ENCODE data around the gene SH2D3A.
A peak's percentile ranks its signal among the peaks of the same experiment; 100 is the strongest.

The SH2D3A gene

GRCh38 chr19:6760606-6761005, 6.6 kb downstream of the SH2D3A start:
- H3K27ac ChIP-seq (ENCODE audit: low read length, poor library complexity, severe bottlenecking): no peak overlapping the region

GRCh38 chr19:6754653-6755463, 12.4 kb downstream of the SH2D3A start:
- WGBS: 97% methylated on average over 17 of the region's 23 CpGs
- H3K9me3 ChIP-seq (ENCODE audit: control insufficient read depth, low read length): no peaks in the 10 kb centered on the region
- H3K14ac ChIP-seq (ENCODE audit: low read length in 2 of 2): no peak overlapping the region
- no peak overlapping the region for H3K27ac ChIP-seq (ENCODE audit: low read length, poor library complexity, severe bottlenecking)
- no peak overlapping the region for H3K4me2 ChIP-seq (ENCODE audit: low read length, poor library complexity, severe bottlenecking)
- no peak overlapping the region for H2AFZ ChIP-seq (ENCODE audit: low read depth, low read length)
- no peak overlapping the region for H3K23ac ChIP-seq (ENCODE audit: low read length in 2 of 2)
- H3K4ac ChIP-seq (ENCODE audit: low read depth in 1 of 2, low read length in 2 of 2): no peak overlapping the region
- no peak overlapping the region for H3K18ac ChIP-seq (ENCODE audit: low read depth in 1 of 2, low read length in 2 of 2)
- no peak overlapping the region for H3K4me3 ChIP-seq (ENCODE audit: insufficient read depth in 1 of 2, low read depth in 1 of 2, low read length in 2 of 2)
- H2BK5ac ChIP-seq (ENCODE audit: low read depth, low read length, poor library complexity, severe bottlenecking): no peak overlapping the region
- H3K27me3 ChIP-seq (ENCODE audit: control insufficient read depth in 1 of 2, insufficient read depth in 1 of 2, low read length in 2 of 2): no peaks in the 10 kb centered on the region
- H3K79me1 ChIP-seq (replicated peaks; ENCODE audit: low read length, poor library complexity, severe bottlenecking): no peaks in the 10 kb centered on the region
- peaks cover 23 to 46% of the 10 kb centered on the region in 2 experiments for H3K36me3 ChIP-seq (ENCODE audit: control insufficient read depth in 1 of 2, insufficient read depth in 2 of 2, low read depth in 1 of 2, low read length in 2 of 2)
- H2BK15ac ChIP-seq (ENCODE audit: low read depth, poor library complexity, severe bottlenecking): no peak overlapping the region
- H2AK5ac ChIP-seq (ENCODE audit: low read length, severe bottlenecking): no peak overlapping the region
- peaks cover 12% of the 10 kb centered on the region for H3K4me1 ChIP-seq (ENCODE audit: control insufficient read depth, insufficient read depth, low read depth, low read length)
- H2BK120ac ChIP-seq (ENCODE audit: low read depth, low read length): no peak overlapping the region
- no peak for DNase-seq
- no peak overlapping the region for H4K91ac ChIP-seq (ENCODE audit: low read length)
- no peak overlapping the region for H3K9ac ChIP-seq (ENCODE audit: low read length)
- no peak overlapping the region for H2BK12ac ChIP-seq (ENCODE audit: low read length in 2 of 2)
- no peak overlapping the region for H4K8ac ChIP-seq (ENCODE audit: low read length)

More at GRCh38 chr19:6760606-6761005, 6.6 kb downstream of the SH2D3A start:
- H3K9me3 ChIP-seq (ENCODE audit: control insufficient read depth, low read length): no peaks in the 10 kb centered on the region
- no peaks in the 10 kb centered on the region for H3K4me1 ChIP-seq (ENCODE audit: control insufficient read depth, insufficient read depth, low read depth, low read length)
- no peak overlapping the region for H2AFZ ChIP-seq (ENCODE audit: low read depth, low read length)
- no peak overlapping the region for H2BK15ac ChIP-seq (ENCODE audit: low read depth, poor library complexity, severe bottlenecking)
- H3K14ac ChIP-seq (ENCODE audit: low read length in 2 of 2): no peak overlapping the region
- H3K4ac ChIP-seq (ENCODE audit: low read depth in 1 of 2, low read length in 2 of 2): no peak overlapping the region
- H2BK120ac ChIP-seq (ENCODE audit: low read depth, low read length): no peak overlapping the region
- no peaks in the 10 kb centered on the region for H3K36me3 ChIP-seq (ENCODE audit: control insufficient read depth in 1 of 2, insufficient read depth in 2 of 2, low read depth in 1 of 2, low read length in 2 of 2)
- no peak overlapping the region for H2BK5ac ChIP-seq (ENCODE audit: low read depth, low read length, poor library complexity, severe bottlenecking)
- H2BK12ac ChIP-seq (ENCODE audit: low read length in 2 of 2): no peak overlapping the region
- WGBS: 91% methylated on average over 12 of the region's 17 CpGs
- no peak overlapping the region for H2AK5ac ChIP-seq (ENCODE audit: low read length, severe bottlenecking)
- no peak overlapping the region for H3K4me3 ChIP-seq (ENCODE audit: insufficient read depth in 1 of 2, low read depth in 1 of 2, low read length in 2 of 2)
- no peaks in the 10 kb centered on the region for H3K79me1 ChIP-seq (replicated peaks; ENCODE audit: low read length, poor library complexity, severe bottlenecking)
- no peak overlapping the region for H3K18ac ChIP-seq (ENCODE audit: low read depth in 1 of 2, low read length in 2 of 2)
- DNase-seq: no peak
- no peak overlapping the region for H4K8ac ChIP-seq (ENCODE audit: low read length)
- peaks cover 0 to 5% of the 10 kb centered on the region in 2 experiments for H3K27me3 ChIP-seq (ENCODE audit: control insufficient read depth in 1 of 2, insufficient read depth in 1 of 2, low read length in 2 of 2)
- no peak overlapping the region for H3K23ac ChIP-seq (ENCODE audit: low read length in 2 of 2)
- no peak overlapping the region for H4K91ac ChIP-seq (ENCODE audit: low read length)
- H3K9ac ChIP-seq (ENCODE audit: low read length): no peak overlapping the region
- no peak overlapping the region for H3K4me2 ChIP-seq (ENCODE audit: low read length, poor library complexity, severe bottlenecking)

- WGBS: 98% methylated on average over 22 of the region's 22 CpGs
- H4K91ac ChIP-seq (ENCODE audit: low read length): no peak overlapping the region
- no peak overlapping the region for H3K14ac ChIP-seq (ENCODE audit: low read length in 2 of 2)
- no peak overlapping the region for H3K4ac ChIP-seq (ENCODE audit: low read depth in 1 of 2, low read length in 2 of 2)
- no peak overlapping the region for H2AFZ ChIP-seq (ENCODE audit: low read depth, low read length)
- H3K9ac ChIP-seq (ENCODE audit: low read length): no peak overlapping the region
- no peaks in the 10 kb centered on the region for H3K9me3 ChIP-seq (ENCODE audit: control insufficient read depth, low read length)
- no peak overlapping the region for H3K4me2 ChIP-seq (ENCODE audit: low read length, poor library complexity, severe bottlenecking)
- no peak for DNase-seq
- H4K8ac ChIP-seq (ENCODE audit: low read length): no peak overlapping the region
- H2BK15ac ChIP-seq (ENCODE audit: low read depth, poor library complexity, severe bottlenecking): no peak overlapping the region
- H3K18ac ChIP-seq (ENCODE audit: low read depth in 1 of 2, low read length in 2 of 2): no peak overlapping the region
- no peak overlapping the region for H2BK120ac ChIP-seq (ENCODE audit: low read depth, low read length)
- H3K79me1 ChIP-seq (replicated peaks; ENCODE audit: low read length, poor library complexity, severe bottlenecking): peaks cover under 1% of the 10 kb centered on the region
- no peak overlapping the region for H3K23ac ChIP-seq (ENCODE audit: low read length in 2 of 2)
- no peak overlapping the region for H2BK12ac ChIP-seq (ENCODE audit: low read length in 2 of 2)
- no peak overlapping the region for H2AK5ac ChIP-seq (ENCODE audit: low read length, severe bottlenecking)
- no peak overlapping the region for H2BK5ac ChIP-seq (ENCODE audit: low read depth, low read length, poor library complexity, severe bottlenecking)
- no peaks in the 10 kb centered on the region for H3K27me3 ChIP-seq (ENCODE audit: control insufficient read depth in 1 of 2, insufficient read depth in 1 of 2, low read length in 2 of 2)
- peaks cover 12% of the 10 kb centered on the region for H3K4me1 ChIP-seq (ENCODE audit: control insufficient read depth, insufficient read depth, low read depth, low read length)
- peaks cover 29 to 53% of the 10 kb centered on the region in 2 experiments for H3K36me3 ChIP-seq (ENCODE audit: control insufficient read depth in 1 of 2, insufficient read depth in 2 of 2, low read depth in 1 of 2, low read length in 2 of 2)
- H3K27ac ChIP-seq (ENCODE audit: low read length, poor library complexity, severe bottlenecking): no peak overlapping the region
- no peak overlapping the region for H3K4me3 ChIP-seq (ENCODE audit: insufficient read depth in 1 of 2, low read depth in 1 of 2, low read length in 2 of 2)
Observed at GRCh38 chr19:6754136-6754535, 13.1 kb downstream of the SH2D3A start.

GRCh38 chr19:6753178-6754031, 13.8 kb downstream of the SH2D3A start:
- 36% methylated on average over 48 of the region's 50 CpGs for WGBS

More at GRCh38 chr19:6753178-6754031, 13.8 kb downstream of the SH2D3A start:
- no peak overlapping the region for H3K14ac ChIP-seq (ENCODE audit: low read length in 2 of 2)
- peak overlapping the region; percentile 36 for H2AFZ ChIP-seq (ENCODE audit: low read depth, low read length)
- H3K4ac ChIP-seq (ENCODE audit: low read depth in 1 of 2, low read length in 2 of 2): no peak overlapping the region
- no peak overlapping the region for H4K91ac ChIP-seq (ENCODE audit: low read length)
- H3K27me3 ChIP-seq (ENCODE audit: control insufficient read depth in 1 of 2, insufficient read depth in 1 of 2, low read length in 2 of 2): no peaks in the 10 kb centered on the region
- no peak overlapping the region for H2BK120ac ChIP-seq (ENCODE audit: low read depth, low read length)
- H3K9ac ChIP-seq (ENCODE audit: low read length): peak overlapping the region; percentile 55
- H3K79me1 ChIP-seq (replicated peaks; ENCODE audit: low read length, poor library complexity, severe bottlenecking): peaks cover 3% of the 10 kb centered on the region
- no peaks in the 10 kb centered on the region for H3K9me3 ChIP-seq (ENCODE audit: control insufficient read depth, low read length)
- H2BK12ac ChIP-seq (ENCODE audit: low read length in 2 of 2): no peak overlapping the region
- H3K27ac ChIP-seq (ENCODE audit: low read length, poor library complexity, severe bottlenecking): no peak overlapping the region
- H2BK5ac ChIP-seq (ENCODE audit: low read depth, low read length, poor library complexity, severe bottlenecking): no peak overlapping the region
- peak overlapping the region; percentile 31 for H3K4me2 ChIP-seq (ENCODE audit: low read length, poor library complexity, severe bottlenecking)
- DNase-seq: peak; percentile 50
- peaks cover 36 to 53% of the 10 kb centered on the region in 2 experiments for H3K36me3 ChIP-seq (ENCODE audit: control insufficient read depth in 1 of 2, insufficient read depth in 2 of 2, low read depth in 1 of 2, low read length in 2 of 2)
- peak overlapping the region in 1 of 2 experiments; percentile 74 for H3K4me3 ChIP-seq (ENCODE audit: insufficient read depth in 1 of 2, low read depth in 1 of 2, low read length in 2 of 2)
- H4K8ac ChIP-seq (ENCODE audit: low read length): peak overlapping the region; percentile 3
- no peak overlapping the region for H2AK5ac ChIP-seq (ENCODE audit: low read length, severe bottlenecking)
- no peak overlapping the region for H2BK15ac ChIP-seq (ENCODE audit: low read depth, poor library complexity, severe bottlenecking)
- peak overlapping the region in 1 of 2 experiments; percentile 52 for H3K18ac ChIP-seq (ENCODE audit: low read depth in 1 of 2, low read length in 2 of 2)
- H3K4me1 ChIP-seq (ENCODE audit: control insufficient read depth, insufficient read depth, low read depth, low read length): peaks cover 12% of the 10 kb centered on the region
- H3K23ac ChIP-seq (ENCODE audit: low read length in 2 of 2): no peak overlapping the region
